ENCODE data around the gene TBC1D22A. TPM values are rescaled to one million over a fixed set of nuclear protein-coding genes. Genes with fewer than 3 reads are reported as not detected.

TBC1D22A gene
- polyA plus RNA-seq, 1 experiment: 24.2 TPM

- no peak for DNase-seq (ENCODE audit: low read depth)
- no peaks in the 10 kb centered on the region; the same call in 1 of the 2 replicates for H3K27me3 ChIP-seq (ENCODE audit: control insufficient read depth, insufficient read depth, low read length)
- POLR2A ChIA-PET: no interaction called here
- CTCF ChIA-PET: interaction anchor here (1.5 kb wide), 1 partner anchor 9 kb away, joined by 3 read pairs; no protein-coding TSS in a partner anchor
- TF ChIP-seq CTCF (IDR thresholded peaks at IDR 0.05; ENCODE audit: insufficient read depth, low read depth, low read length): no peak
- no peaks in the 10 kb centered on the region for H3K36me3 ChIP-seq (ENCODE audit: control insufficient read depth, insufficient read depth, low read length)
- no peak overlapping the region for H3K4me3 ChIP-seq (ENCODE audit: low read depth, low read length)
Observed at GRCh38 chr22:46750530-46750800, 12.0 kb upstream of the TBC1D22A start.

- POLR2A ChIA-PET: no interaction called here
- TF ChIP-seq CTCF (IDR thresholded peaks at IDR 0.05; ENCODE audit: insufficient read depth, low read depth, low read length): no peak
- no peak for DNase-seq (ENCODE audit: low read depth)
- Histone ChIP-seq H3K36me3 (ENCODE audit: control insufficient read depth, insufficient read depth, low read length) (no peaks in the 10 kb centered on the region), H3K4me3 (ENCODE audit: low read depth, low read length) (no peak overlapping the region), H3K27me3 (ENCODE audit: control insufficient read depth, insufficient read depth, low read length) (no peaks in the 10 kb centered on the region; the same call in 1 of the 2 replicates)
- CTCF ChIA-PET: interaction anchor here (1.1 to 1.5 kb wide), 3 partner anchors 9 to 53 kb away, joined by 3 to 4 read pairs (median 3); no protein-coding TSS in a partner anchor
Observed at GRCh38 chr22:46750863-46751443, 11.5 kb upstream of the TBC1D22A start.

GRCh38 chr22:46752286-46752987 lies 10.0 kb upstream of the TBC1D22A start:
- TF ChIP-seq CTCF (IDR thresholded peaks at IDR 0.05; ENCODE audit: insufficient read depth, low read depth, low read length): no peak
- H3K27me3 ChIP-seq (ENCODE audit: control insufficient read depth, insufficient read depth, low read length): no peaks in the 10 kb centered on the region
- no peak for DNase-seq (ENCODE audit: low read depth)
- no peaks in the 10 kb centered on the region for H3K36me3 ChIP-seq (ENCODE audit: control insufficient read depth, insufficient read depth, low read length)
- ChIA-PET POLR2A (no interaction called here), CTCF (interaction anchor here (1.1 to 1.5 kb wide), 2 partner anchors 13 to 51 kb away, joined by 3 to 4 read pairs; no protein-coding TSS in a partner anchor)
- H3K4me3 ChIP-seq (ENCODE audit: low read depth, low read length): no peak overlapping the region

GRCh38 chr22:46752988-46753310 lies 9.5 kb upstream of the TBC1D22A start:
- DNase-seq (ENCODE audit: low read depth): no peak
- H3K36me3 ChIP-seq (ENCODE audit: control insufficient read depth, insufficient read depth, low read length): no peaks in the 10 kb centered on the region
- ChIA-PET CTCF (no interaction called here), POLR2A (no interaction called here)
- no peaks in the 10 kb centered on the region for H3K27me3 ChIP-seq (ENCODE audit: control insufficient read depth, insufficient read depth, low read length)
- H3K4me3 ChIP-seq (ENCODE audit: low read depth, low read length): no peak overlapping the region
- TF ChIP-seq CTCF (IDR thresholded peaks at IDR 0.05; ENCODE audit: insufficient read depth, low read depth, low read length): no peak

GRCh38 chr22:46753360-46753759 lies 9.1 kb upstream of the TBC1D22A start:
- no peak for DNase-seq (ENCODE audit: low read depth)
- Histone ChIP-seq H3K36me3 (ENCODE audit: control insufficient read depth, insufficient read depth, low read length) (no peaks in the 10 kb centered on the region), H3K4me3 (ENCODE audit: low read depth, low read length) (no peak overlapping the region), H3K27me3 (ENCODE audit: control insufficient read depth, insufficient read depth, low read length) (no peaks in the 10 kb centered on the region)
- no peak for TF ChIP-seq CTCF (IDR thresholded peaks at IDR 0.05; ENCODE audit: insufficient read depth, low read depth, low read length)
- CTCF ChIA-PET: no interaction called here
- POLR2A ChIA-PET: no interaction called here
